ENCODE measurements around the gene LYRM1. TPM values are rescaled to one million over a fixed set of nuclear protein-coding genes. Genes with fewer than 3 reads are reported as not detected.

Gene LYRM1
- total and polyA plus RNA-seq, 2 experiments from 2014 or later = 18.7 to 24.8 TPM

- ATAC-seq (no peak), DNase-seq (ENCODE audit: low spot score) (no peak)
- H3K4me1 ChIP-seq (ENCODE audit: insufficient read depth) = no peaks in the 10 kb centered on the region
- no peak overlapping the region for H3K4me3 Mint-ChIP-seq
- no peak overlapping the region for H3K4me3 ChIP-seq
- TF ChIP-seq CTCF (conservative IDR thresholded peaks at IDR 0.05; ENCODE audit: low read depth in 2 of 2) (no peak), CREB1 (CRISPR knock-in tag; IDR thresholded peaks at IDR 0.05; ENCODE audit: low read depth) (no peak), NANOG (IDR thresholded peaks at IDR 0.05; ENCODE audit: borderline replicate concordance) (no peak), REST (IDR thresholded peaks at IDR 0.05; ENCODE audit: unreplicated experiment) (no peak), JUNB (IDR thresholded peaks at IDR 0.05; ENCODE audit: unreplicated experiment) (no peak), ZNF114 (CRISPR knock-in tag; IDR thresholded peaks at IDR 0.05) (no peak), ZNF462 (CRISPR knock-in tag; IDR thresholded peaks at IDR 0.05) (no peak), POLR2AphosphoS5 (IDR thresholded peaks at IDR 0.05; ENCODE audit: low read depth) (no peak), ETS1 (IDR thresholded peaks at IDR 0.05) (no peak), EZH2phosphoT487 (IDR thresholded peaks at IDR 0.05; ENCODE audit: unreplicated experiment) (no peak), EZH2 (IDR thresholded peaks at IDR 0.05; ENCODE audit: low read depth, unreplicated experiment) (no peak), STAT1 (IDR thresholded peaks at IDR 0.05; ENCODE audit: unreplicated experiment) (no peak), ZNF331 (CRISPR knock-in tag; IDR thresholded peaks at IDR 0.05; ENCODE audit: low read depth) (no peak)
- no peak overlapping the region for H3K27ac Mint-ChIP-seq
- no peaks in the 10 kb centered on the region for H3K36me3 ChIP-seq (ENCODE audit: insufficient read depth)
- H3K27me3 ChIP-seq (ENCODE audit: insufficient read depth) = no peaks in the 10 kb centered on the region
- H3K27ac ChIP-seq (ENCODE audit: low read depth) = no peak overlapping the region
- H3K79me2 ChIP-seq (replicated peaks; ENCODE audit: insufficient read depth) = no peaks in the 10 kb centered on the region
- no peak overlapping the region for H3K4me2 ChIP-seq
- H3K27me3 Mint-ChIP-seq (ENCODE audit: insufficient read depth, low read depth, poor library complexity) = peaks cover 2% of the 10 kb centered on the region
- H3K4me1 Mint-ChIP-seq = no peaks in the 10 kb centered on the region
- H4K20me1 ChIP-seq (replicated peaks; ENCODE audit: insufficient read depth) = no peaks in the 10 kb centered on the region; the same call in 1 of the 2 replicates
- H2AFZ ChIP-seq = no peak overlapping the region
- no peaks in the 10 kb centered on the region for H3K9me3 Mint-ChIP-seq
- H3K36me3 Mint-ChIP-seq (ENCODE audit: low read depth) = no peaks in the 10 kb centered on the region
- no peaks in the 10 kb centered on the region for H3F3A ChIP-seq (replicated peaks; ENCODE audit: low read depth)
- H3K9me2 ChIP-seq (ENCODE audit: insufficient read depth) = no peaks in the 10 kb centered on the region
Measured at GRCh38 chr16:20928774-20929411, 28.3 kb downstream of the LYRM1 start.
